HCT116 (cell line): Measurements from ENCODE around the gene ARRDC3.

Experiments used
- ATF3 ChIP-seq: IDR thresholded peaks from 2 replicates; pipeline ENCODE4 v1.6.1; 2012
- CTCF ChIP-seq, 3 experiments: fragments of 200-600 bp in 1 of 3; sonication (generic) in 1 of 3; IDR thresholded peaks in 2 of 3; conservative IDR thresholded peaks in 1 of 3; 2 replicates each; pipeline ENCODE4 v1.5.1; 2012 to 2017; ENCODE audit warnings: low read depth in 2 of 3, low read length in 2 of 3, antibody characterized with exemption in 1 of 3, borderline replicate concordance in 1 of 3, control low read depth in 1 of 3, mild to moderate bottlenecking in 1 of 3, mixed read lengths in 1 of 3, mixed run types in 1 of 3, moderate library complexity in 1 of 3; ENCODE audit not compliant: insufficient read depth in 1 of 3
- EGR1 ChIP-seq: IDR thresholded peaks from 2 replicates; pipeline ENCODE4 v1.6.1; 2012; ENCODE audit warnings: low read depth
- EZH2 ChIP-seq: fragments of 200-600 bp; sonication (generic); IDR thresholded peaks from 2 replicates; pipeline ENCODE4 v1.6.1; 2017; ENCODE audit warnings: antibody characterized with exemption, mixed run types
- EZH2phosphoT487 ChIP-seq: fragments of 200-600 bp; IDR thresholded peaks from 2 replicates; pipeline ENCODE4 v1.6.1; 2018; ENCODE audit warnings: antibody characterized with exemption, borderline replicate concordance
- MAX ChIP-seq: IDR thresholded peaks from 2 replicates; pipeline ENCODE4 v1.6.1; 2012
- POLR2A ChIP-seq: IDR thresholded peaks from 2 replicates; pipeline ENCODE4 v1.7.0; 2011; ENCODE audit warnings: borderline replicate concordance; ENCODE audit not compliant: insufficient read depth, insufficient read length; ENCODE audit errors: extremely low read depth
- SIN3A ChIP-seq: IDR thresholded peaks from 2 replicates; pipeline ENCODE4 v1.6.1; 2012; ENCODE audit warnings: low read depth
- SRF ChIP-seq: IDR thresholded peaks from 2 replicates; pipeline ENCODE4 v1.6.1; 2012; ENCODE audit warnings: low read depth
- TCF7L2 ChIP-seq: IDR thresholded peaks from 2 replicates; pipeline ENCODE4 v1.7.0; 2011; ENCODE audit warnings: borderline replicate concordance, inconsistent platforms; ENCODE audit not compliant: insufficient read depth, insufficient read length; ENCODE audit errors: extremely low read depth
- YY1 ChIP-seq: IDR thresholded peaks from 2 replicates; pipeline ENCODE4 v1.6.1; 2011; ENCODE audit warnings: low read length, low read depth, moderate library complexity, mild to moderate bottlenecking; ENCODE audit not compliant: insufficient replicate concordance; ENCODE audit errors: extremely low read depth
- ZBTB33 ChIP-seq: IDR thresholded peaks from 2 replicates; pipeline ENCODE4 v1.6.1; 2011; ENCODE audit warnings: mild to moderate bottlenecking, low read length, moderate library complexity; ENCODE audit not compliant: insufficient replicate concordance; ENCODE audit errors: extremely low read depth
- ZNF274 ChIP-seq: fragments of 200-500 bp; sonication (Bioruptor generic); IDR thresholded peaks from 2 replicates; pipeline ENCODE4 v1.6.1; 2014; ENCODE audit warnings: mild to moderate bottlenecking, low read depth, low read length, inconsistent platforms

- no peak for TF ChIP-seq CTCF (IDR thresholded peaks at IDR 0.05 in 2 of 3, conservative IDR thresholded peaks at IDR 0.05 in 1 of 3; ENCODE audit: borderline replicate concordance in 1 of 3, insufficient read depth in 1 of 3, low read depth in 2 of 3, low read length in 2 of 3)
- TF ChIP-seq EZH2: no peak
- TF ChIP-seq EZH2phosphoT487: no peak
- no peak for TF ChIP-seq YY1
- no peak for TF ChIP-seq ATF3
- no peak for TF ChIP-seq EGR1
- TF ChIP-seq POLR2A: no peak
- TF ChIP-seq SRF: no peak
- TF ChIP-seq SIN3A: no peak
- no peak for TF ChIP-seq ZBTB33
- no peak for TF ChIP-seq ZNF274
- no peak for TF ChIP-seq MAX
- TF ChIP-seq TCF7L2: no peak
Measured at GRCh38 chr5:91397791-91398190, 14.7 kb upstream of the ARRDC3 start.
